ENCODE measurements around the gene CABP2.
A peak's percentile ranks its signal among the peaks of the same experiment; 100 is the strongest.
"Not testable (repeated sequence)": the region's sequence is repeated elsewhere in the genome, so short reads cannot be mapped to it uniquely, and the experiment has no call there.

The CABP2 gene

GRCh38 chr11:67494371-67495233, 28.6 kb downstream of the CABP2 start:
- DNase-seq (ENCODE audit: low read depth in 2 of 2), result no peak

- DNase-seq (ENCODE audit: low read depth in 2 of 2), result no peak
Measured at GRCh38 chr11:67493548-67494370, 29.5 kb downstream of the CABP2 start.

DNA sequence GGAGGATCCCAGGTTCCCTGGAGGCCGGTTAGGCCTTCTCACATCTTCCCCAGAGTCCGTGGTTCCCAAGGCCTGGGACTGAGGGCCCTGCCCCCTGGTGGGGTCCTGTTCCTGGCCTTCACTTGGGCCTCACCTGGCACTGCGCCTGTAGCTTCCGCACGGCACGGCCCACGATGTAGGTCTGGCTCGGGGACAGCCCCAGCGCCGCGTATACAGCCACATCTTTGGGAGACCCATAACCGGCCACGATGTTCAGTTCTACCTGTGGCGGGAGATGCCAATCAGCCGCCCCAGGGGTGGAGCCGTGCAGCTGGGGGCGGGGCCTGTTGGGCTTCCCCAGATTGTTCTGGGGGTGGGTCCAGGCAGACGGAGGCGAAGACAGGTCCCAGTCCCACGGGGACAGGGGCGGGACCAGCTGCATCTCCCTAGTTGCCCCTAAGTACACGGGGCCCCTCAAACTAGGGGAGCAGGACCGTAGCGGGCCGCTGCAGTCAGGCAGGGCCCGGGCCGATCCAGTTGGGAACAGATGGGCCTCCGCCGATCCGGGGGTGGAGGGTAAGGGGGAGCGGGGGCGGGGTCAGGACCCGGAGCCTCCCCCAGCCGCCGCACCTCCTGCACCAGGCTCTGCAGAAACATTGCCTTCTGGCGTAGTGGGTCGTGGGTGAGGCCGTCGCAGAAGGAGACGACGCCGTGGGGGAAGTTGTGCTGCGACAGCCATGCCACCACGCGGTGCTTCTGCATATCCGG, 30.3 kb downstream of the CABP2 start:
- DNase-seq (ENCODE audit: low read depth in 2 of 2), result no peak

GRCh38 chr11:67492069-67492727, 31.0 kb downstream of the CABP2 start:
- DNase-seq (ENCODE audit: low read depth in 2 of 2), result no peak

GRCh38 chr11:67491276-67492068, 31.8 kb downstream of the CABP2 start:
- no peak for DNase-seq (ENCODE audit: low read depth in 2 of 2)

GRCh38 chr11:67490727-67491065, 32.5 kb downstream of the CABP2 start:
- DNase-seq (ENCODE audit: low read depth in 2 of 2), result no peak

- DNase-seq (ENCODE audit: low read depth in 2 of 2), result no peak
Measured at GRCh38 chr11:67489885-67490726, 33.1 kb downstream of the CABP2 start.

DNA sequence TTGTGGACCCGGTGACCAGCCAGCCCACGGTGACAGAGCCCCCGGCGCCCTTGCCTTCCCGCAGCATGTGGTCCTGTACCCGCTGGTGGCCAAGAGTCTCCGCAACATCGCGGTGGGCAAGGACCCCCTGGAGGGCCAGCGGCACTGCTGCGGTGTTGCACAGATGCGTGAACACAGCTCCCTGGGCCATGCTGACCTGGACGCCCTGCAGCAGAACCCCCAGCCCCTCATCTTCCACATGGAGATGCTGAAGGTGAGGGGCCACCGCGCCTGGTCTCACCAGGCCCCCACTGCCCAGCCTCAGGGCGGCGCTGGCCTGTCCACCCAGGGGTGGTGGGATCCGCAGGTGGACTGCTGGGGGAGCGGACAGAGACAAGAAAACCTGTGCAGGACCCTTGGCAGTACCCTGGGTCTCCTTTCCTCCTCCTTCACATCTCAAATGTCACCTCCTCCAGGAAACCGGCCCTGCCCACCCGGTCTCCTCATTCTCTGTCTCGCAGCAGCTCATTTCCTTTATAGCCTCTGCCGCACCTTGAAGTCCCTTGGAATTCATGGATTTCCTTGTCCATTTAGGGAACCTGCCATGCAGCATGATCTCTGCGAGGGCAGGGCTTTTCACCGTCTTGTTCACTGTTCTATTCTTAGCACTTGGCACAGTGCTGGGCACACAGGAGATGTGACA, 33.9 kb downstream of the CABP2 start:
- DNase-seq (ENCODE audit: low read depth in 2 of 2), result no peak

- DNase-seq (ENCODE audit: low read depth in 2 of 2), result no peak
Measured at GRCh38 chr11:67486481-67487195, 36.6 kb downstream of the CABP2 start.

DNA sequence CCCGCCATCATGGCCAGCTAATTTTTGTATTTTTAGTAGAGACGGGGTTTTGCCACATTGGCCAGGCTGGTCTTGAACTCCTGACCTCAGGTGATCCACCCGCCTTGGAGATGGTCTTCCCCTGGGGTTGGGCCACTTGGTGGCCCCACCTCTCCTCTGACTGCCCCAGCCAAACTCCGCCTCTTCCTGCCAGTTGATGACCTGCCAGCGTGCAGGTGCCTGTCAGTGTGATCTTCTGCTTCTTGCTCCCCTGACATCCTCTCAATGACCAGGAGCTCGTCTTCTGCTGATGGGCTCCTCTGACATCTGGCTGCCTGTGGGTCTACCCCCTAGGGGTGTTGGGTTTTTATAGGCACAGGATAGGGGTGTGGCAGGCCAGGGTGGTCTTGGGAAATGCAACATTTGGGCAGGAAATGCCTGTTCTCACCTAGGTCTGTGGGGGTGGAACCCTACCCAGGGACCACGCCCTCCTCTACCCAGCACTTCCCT, 37.3 kb downstream of the CABP2 start:
- not testable (repeated sequence) for DNase-seq (ENCODE audit: low read depth in 2 of 2)

DNA sequence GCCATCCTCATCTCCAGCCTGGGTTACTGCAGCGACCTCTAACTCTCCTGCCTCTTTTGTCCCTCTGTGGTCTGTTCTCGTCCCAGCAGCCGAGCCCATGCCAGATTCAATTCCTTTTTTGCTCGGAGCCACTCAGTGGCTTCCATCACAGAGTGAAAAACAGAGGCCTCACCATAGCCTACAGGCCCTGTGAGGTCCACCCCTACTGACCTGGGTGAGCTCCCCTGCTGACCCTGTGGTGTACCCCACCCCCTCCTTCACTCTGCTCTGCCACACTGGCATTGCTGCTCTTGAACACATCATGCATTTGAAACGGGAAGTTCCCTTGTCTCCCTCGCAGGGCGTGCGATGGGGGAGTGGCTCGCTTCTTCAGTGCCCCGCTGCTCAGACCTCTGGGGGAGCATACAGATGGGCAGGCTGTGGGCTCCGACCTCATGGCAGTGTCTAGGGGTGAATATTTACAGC, 38.4 kb downstream of the CABP2 start:
- no peak for DNase-seq (ENCODE audit: low read depth in 2 of 2)

GRCh38 chr11:67483831-67484665, 39.2 kb downstream of the CABP2 start:
- no peak for DNase-seq (ENCODE audit: low read depth in 2 of 2)

GRCh38 chr11:67482827-67483798, 40.1 kb downstream of the CABP2 start, which contains the start of gene AIP:
Gene AIP (plus strand): TSS chr11:67483026. CDS start chr11:67483159, 133 bp downstream.
- peak; percentile 89 to 94 for DNase-seq (ENCODE audit: low read depth in 2 of 2)

- DNase-seq (ENCODE audit: low read depth in 2 of 2), result no peak
Measured at GRCh38 chr11:67482275-67482826, 40.9 kb downstream of the CABP2 start.

GRCh38 chr11:67477344-67478050, 45.7 kb downstream of the CABP2 start:
- not testable (repeated sequence) for DNase-seq (ENCODE audit: low read depth in 2 of 2)
